HG03565 (cell line): ENCODE results near the gene ATP11A.
"Not testable (repeated sequence)": the region's sequence is repeated elsewhere in the genome, so short reads cannot be mapped to it uniquely, and the experiment has no call there.

ENCODE experiments used
- ATAC-seq: cut with Tn5 transposase; IDR thresholded peaks from one replicate; pipeline ENCODE4 v1.9.1; 2021; ENCODE audit warnings: mild to moderate bottlenecking, moderate library complexity; ENCODE audit not compliant: unreplicated experiment

Gene ATP11A

DNA sequence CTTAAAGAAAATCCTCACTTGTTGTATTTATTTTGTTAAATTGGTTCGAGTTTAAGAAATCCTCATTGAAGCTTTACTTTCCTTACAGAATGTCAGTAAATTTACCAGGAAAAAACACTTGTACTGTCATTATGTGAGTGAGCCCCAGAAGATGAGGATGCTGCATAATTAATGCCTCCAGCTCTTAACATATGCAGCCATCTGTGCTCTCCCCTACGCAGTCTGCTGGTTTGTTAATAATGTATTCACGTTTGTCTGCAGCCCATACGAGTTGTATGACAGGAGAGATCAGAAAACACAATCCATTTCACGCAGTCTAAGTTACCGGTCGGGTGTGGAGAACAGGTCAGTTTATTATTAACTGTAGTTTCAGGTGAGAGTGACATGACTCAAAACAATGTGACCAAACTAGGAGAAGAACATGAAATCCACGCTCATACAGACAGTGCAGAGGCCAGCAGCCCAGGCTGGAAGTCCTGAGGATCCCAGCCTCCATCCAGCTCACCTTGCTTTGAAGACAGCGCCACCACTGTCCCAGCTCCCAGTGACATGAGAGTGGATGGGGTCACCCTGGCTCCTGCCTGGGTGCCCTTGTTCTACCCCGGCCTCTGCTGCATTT, 19.8 kb upstream of the ATP11A start:
- ATAC-seq = no peak

DNA sequence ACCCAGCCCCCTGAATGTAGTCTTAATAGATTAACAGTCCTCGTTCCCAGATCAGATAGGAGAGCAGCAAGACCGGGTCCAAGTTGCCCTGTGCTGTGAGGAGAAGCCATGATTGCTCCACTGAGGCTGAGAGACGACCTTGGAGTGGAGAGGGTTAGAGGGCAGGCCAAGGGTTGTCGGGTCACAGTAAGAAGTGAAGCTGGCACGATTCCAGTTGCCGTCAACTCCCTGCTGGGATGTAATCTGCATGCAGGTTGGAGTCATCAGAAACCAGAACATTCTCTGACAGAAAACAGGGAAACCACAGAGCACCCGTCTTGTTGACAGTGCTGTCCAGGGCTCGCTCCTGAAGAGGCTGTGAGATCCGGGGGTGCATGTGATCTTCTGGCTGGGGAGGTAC, 19.0 kb upstream of the ATP11A start:
- ATAC-seq = no peak

DNA sequence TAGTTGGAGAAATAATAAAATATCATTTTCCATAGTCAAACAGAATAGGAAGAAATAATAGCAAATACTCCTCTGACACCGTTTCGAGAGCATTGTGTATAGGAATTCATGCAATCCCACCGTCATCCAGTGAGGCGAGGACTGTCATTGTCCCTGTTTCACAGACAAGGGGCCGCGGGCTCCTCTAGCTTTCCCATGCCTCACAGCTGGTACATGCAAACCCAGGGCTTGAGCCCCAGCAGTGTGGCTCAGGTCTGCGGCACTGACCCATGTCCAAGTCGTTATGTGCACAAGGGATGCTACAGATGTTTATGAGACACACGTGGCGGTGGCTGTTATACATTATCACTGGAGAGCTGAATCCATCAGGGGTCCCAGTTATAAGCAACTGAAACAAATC, 18.5 kb upstream of the ATP11A start:
- ATAC-seq = no peak

DNA sequence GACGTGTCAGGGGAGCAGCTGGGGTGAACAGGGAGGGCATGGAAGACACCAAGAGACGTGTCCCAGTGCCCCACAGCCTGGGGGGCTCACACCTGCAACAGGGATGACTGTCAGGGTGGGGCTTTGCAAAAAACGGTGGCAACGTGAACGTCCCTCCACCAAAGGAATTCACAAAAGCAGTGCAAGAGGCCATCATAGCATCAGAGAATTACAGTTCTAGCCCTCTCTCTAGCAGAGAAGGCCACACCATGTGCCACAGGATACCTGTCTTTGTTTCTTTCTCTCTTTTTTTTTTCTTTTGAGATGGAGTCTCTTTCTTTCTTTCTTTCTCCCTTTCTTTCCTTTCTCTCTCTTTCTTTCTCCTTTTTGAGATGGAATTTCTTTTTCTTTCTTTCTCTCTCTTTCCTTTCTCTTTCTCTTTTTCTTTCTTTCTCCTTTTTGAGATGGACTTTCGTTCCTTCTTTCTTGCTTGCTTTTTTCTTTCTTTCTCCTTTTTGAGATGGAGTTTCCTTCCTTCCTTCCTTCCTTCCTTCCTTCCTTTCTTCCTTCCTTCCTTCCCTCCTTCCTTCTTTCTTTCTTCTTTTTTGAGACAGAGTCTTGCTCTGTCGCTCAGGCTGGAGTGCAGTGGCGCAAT, 17.1 kb upstream of the ATP11A start:
- ATAC-seq = no peak

DNA sequence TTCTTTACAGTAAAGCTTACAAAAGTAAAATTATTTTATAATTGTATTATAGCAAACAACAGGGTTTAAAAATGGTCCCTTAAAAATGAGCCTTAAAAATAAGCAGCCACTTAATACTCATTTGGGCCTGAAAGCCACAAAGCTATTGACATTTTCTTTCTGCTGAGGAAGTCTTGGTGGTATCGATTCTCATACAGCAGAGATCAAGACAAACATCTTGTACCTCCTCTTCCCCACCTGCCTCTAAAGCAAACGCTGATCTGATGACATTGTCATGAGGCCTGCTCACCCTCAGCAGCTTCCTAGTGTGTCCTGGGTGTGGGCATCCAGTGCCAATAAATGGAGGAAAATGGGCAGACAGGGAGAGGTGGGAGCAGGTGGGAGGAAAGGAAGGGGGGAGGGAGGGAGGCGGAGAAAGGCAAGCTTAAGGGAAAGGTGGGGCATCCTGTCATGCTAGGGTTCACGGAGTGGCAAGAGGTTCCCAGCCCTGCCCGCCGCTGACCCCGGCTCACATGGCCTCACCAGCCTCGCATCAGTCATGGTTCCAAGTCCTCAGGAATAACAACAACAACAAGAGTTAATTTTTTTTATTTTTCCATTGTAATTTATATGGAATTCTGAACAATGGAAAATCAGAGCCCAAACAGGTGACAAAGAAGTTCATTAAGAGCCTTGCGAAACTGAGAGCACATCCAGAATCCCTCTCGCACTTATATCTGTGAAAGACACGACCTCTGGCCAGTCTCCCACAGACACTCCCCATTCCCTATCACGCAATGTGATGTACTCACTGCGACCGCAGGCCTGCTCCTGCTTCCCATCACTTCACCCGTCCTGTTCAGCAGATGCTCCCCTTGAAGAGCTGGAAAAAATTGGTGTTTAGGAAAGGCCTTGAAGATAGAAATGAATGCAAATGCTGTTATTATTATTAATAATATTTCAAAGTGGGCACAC, 15.1 kb upstream of the ATP11A start:
- ATAC-seq = no peak

DNA sequence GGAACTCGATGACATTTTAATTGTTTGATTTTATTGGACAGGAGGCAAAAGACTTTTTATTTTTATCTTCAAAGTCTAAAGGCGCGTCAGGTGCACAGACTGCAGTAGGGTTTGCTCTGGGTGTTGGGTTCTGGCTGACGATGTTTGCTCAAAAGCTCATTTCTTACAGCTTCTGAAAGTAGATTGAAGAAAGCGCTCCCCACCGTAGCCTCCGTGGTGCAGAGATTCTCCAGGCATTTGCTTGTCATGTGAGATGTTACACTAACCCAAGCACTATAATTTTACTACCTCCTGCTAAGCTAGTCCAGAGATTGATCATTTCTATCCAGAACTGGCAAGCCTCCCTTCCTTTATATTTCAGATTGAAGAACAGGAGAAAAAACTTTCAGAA, 14.5 kb upstream of the ATP11A start:
- no peak for ATAC-seq

DNA sequence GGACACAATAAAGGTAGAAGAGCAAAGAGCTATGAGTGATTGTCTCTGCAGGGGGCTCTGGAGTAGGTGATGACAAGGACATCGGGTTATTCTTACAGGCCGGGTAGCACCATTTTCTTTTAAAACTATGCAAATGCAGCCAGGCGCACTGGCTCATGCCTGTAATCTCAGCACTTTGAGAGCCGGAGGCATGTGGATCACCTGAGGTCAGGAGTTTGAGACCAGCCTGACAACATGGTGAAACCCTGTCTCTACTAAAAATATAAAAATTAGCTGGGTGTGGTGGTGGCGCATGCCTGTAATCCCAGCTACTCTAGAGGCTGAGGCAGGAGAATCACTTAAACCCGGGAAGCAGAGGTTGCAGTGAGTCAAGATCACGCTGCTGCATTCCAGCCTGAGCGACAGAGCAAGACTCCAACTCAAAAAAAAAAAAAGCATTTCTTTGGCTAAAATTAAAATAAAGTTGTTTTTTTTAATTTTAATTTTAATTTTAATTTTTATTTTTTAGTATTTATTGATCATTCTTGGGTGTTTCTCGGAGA, 12.3 kb upstream of the ATP11A start:
- ATAC-seq = not testable (repeated sequence)

DNA sequence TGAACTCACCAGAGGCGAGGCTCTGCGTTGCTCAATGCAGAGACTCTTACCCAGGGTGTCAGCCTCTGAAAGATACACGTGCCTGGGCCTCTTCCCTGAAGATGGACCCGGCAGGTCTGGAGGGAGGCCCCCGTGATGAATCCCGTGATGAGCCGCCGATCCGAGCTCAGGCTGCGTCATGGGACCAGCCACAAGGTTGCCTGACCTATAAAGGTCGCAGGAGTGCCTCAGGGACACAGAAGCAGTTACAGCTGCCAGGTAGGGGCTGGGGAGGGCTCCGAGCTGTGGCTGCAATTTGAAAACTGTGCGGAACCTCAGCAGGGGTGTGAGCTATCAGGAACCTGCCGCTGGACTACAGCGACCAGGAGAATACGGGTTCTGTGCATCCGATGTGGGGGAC, 10.5 kb upstream of the ATP11A start:
- ATAC-seq = no peak

DNA sequence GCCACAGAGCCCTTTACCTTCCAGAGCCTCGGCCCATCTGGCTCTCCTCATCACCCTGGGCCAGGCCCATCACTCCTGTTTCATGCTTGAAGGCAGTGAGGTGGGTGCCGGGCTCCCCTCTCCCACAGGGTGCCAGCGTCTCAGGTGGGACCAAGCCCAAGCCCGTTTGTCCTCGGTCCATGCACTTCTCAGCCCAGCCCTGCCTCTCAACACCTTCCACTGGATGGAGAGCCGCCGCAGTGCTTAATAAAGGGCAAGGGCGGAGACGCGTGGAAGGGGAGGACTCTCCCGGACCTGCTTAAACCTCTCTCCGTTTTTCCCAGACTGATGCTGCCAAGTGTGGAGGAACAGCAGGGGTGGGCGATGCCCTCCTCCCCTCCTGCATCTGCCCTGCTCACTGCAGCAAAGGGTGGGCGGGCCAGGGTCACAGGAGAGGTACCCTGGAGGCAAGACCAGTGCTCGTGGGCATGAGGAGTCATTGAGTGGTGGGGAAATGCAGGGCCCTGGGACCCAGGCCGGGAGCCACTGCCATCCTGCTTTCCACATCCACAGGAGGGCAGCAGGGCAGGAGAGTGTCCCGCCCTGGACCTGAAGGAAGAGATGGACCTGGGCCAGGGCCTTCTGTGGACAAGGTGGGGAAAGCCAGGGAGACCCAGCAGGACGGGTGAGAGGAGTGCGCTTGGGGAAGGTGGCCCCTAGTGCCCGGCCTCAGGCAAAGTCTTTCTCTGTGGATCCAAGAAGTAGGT, 9.7 kb upstream of the ATP11A start:
- ATAC-seq = no peak

DNA sequence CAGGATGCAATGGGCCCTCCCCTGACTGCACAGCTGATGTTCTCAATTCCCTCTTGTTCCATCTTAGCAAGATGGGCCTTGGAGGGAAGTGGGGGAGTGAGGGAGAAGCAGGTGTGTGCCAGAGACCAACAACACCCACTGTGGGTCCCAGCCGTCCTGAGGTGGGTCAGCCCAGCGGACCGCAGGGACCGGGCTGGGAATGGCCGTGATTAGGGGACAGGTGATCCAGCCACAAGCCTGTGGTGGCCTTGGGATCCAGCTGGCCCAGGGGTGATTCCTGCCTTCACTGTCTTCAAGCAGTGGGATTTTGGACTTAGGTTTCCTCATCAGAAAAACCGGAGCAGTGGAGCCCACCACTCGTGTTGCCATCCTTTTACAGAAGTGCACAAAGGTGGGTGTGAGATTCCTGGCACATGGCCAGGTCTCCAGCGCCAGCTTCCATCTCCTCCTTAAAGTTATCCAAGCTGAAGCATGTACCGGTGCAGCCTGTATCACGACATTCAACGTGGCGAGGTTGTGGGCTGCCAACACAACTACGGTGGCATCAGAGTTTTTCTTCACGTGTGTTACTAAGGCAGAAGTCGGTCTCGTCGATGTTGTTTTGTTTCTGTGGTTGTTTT, 9.0 kb upstream of the ATP11A start:
- no peak for ATAC-seq

DNA sequence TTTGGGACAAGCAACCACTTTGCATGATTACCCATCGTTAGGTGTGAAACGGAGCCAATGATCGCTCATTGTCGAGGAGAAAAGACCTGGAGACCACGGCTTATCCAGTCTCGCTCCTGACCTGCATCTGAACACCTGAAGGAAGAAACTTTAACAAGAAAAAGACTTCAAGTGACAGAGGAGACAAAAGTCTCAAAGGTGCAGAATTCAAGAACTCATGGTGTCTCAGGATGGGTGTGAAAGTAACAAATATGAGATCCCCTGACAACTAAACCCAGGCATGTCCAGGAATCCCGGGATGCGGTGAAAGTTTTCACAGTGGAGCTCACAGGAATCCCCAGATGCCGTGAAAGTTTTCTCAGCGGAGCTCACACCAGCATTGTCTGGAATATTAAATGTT, 6.3 kb upstream of the ATP11A start:
- ATAC-seq = no peak

DNA sequence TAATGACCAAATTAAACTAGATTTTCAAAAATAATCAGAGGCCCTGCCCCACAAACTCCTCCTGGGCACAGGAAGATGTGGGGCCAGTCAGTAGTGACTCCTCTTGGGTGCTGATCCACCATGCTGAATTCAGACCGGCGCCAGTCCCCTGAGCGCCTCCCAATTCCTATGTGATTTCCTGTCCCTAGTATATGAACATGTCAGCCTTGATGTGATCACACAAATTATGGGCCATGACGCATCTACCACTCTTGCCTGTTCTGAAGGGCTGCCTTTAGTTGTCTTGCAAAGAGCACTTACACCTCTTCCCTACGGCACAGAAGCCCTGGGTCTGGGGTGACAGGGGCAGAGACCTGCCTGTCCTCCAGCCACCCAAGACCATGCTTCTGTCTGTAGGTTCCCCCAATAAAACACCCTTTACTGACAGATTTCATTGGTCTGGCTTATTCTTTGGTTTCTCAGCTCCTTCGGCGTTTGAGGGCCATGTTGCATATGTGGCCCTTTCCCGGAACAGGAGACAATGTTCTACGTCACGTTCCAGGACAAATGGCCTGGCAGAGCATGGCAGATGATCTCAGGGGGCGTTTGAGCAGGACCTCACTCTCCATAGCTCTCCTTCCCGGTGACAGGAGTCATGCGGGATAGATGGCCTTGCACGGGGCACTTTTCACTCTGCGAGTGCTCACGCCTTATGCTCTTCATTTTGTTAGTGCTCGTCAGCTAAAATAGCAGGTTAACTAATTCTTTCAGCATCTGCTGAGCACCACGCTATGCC, 5.6 kb upstream of the ATP11A start:
- no peak for ATAC-seq

DNA sequence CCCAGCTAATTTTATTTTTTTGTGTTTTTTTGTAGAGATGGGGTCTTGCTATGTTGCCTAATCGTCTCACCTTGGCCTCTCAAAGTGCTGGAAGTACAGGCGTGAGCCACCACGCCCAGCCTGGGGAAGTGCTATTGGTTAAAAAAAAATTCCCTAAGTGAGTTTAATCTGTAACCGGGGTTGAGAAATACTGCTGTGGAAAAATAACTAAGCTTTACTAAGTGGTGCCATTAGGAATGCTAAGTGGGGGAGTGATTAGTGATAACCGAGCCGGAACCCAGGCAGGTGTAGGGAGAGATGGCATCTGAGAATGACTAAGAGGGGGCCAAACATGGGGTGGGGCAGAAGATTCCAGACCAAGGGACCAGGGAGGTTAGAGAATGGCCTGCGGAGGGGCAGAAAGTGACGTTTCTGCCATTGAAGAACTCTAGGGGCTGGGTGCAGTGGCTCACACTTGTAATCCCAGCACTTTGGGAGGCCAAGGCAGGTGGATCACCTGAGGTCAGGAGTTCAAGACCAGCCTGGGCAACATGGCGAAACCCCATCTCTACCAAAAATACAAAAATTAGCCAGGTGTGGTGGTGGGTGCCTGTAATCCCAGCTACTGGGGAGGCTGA, 4.5 kb upstream of the ATP11A start:
- ATAC-seq = not testable (repeated sequence)

DNA sequence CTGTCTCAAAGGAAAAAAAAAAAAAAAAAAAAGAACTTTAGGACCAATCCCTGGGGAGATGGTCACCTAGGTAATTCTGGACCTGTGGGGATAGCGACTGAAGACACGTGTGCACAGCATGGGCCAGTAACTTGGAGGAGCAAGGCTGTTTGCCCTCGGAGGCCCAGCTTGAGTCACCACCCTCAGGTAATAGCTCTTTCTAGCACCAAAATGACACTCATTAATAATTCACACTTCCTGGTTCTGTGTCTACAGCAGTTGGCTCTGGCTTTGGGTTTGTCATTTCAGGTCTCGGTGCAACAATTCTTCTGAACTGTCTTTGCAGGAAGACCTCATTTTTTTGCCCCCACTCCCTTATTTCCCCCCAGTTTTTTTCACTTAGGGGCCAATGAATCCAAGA, 3.9 kb upstream of the ATP11A start:
- ATAC-seq = no peak

DNA sequence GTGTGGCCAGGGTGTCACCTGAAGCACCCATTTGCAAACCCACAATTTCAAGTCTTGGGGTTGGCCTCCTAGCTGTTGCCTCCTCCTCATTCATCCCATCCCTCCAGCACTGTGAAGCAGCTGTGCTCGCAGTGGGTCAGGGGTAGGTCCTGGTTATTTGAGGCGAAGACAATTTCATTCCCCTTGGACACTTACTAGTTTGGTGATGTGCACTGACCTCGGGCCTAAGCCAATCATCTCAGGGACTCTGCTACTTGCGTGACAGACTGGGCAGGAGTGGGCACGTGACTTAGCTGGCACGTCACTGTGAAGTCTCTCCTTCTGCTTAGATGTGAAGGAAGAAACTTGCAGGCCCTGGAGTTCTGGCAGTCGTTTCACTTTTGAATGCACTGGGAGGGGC, 3.5 kb upstream of the ATP11A start:
- no peak for ATAC-seq

DNA sequence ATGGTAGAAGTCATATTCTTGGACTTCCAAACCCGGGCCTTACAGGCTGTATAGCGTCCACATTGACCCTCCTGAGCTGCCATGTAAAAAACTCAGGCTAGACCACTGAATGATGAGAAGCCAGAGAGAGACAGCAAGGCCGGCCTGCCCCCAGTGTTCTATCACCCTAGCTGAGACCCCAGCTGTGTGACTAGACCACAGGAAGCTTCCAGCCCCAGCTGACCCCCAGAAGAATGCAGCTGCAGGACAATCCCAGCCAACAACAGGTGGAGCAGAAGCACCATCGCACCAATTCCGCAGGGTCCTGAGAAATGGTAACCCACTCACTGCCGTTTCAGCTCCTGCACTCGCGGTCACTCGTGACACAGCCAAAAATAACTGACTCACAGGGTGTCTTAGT, 2.9 kb upstream of the ATP11A start:
- no peak for ATAC-seq

DNA sequence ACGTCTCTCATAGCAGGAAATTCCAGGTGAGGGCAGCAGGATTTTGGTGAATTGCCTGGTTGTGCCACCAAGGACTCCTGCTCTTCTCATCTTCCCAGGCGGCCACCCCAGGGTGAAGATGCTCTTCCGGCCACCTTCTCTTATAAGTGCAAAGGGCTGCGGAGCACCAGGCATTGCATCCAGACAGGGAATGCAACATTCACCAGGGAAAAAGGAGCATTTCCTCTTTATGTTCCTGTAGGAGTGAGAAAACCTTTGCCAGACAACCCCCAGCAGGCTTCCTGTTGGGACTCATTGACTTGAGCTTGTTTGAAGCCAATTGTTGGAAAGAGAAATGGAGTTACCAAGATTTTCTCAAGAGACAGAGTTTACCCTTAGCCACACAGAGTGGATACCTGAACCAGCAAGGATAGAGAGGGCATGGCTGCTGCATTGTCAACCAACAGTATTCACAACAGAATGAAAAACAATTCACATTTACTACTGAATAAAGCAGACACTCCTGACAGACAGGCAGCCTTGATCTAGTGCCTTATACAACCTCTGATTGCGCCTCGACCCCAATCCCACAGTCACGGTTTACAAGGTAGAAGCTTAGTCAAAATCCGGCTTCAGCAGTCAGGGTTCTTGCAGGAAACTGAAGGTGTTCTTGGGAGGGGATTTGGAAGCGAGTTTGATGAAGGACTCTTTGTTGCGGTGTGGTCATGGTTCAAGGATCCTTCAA, 1.8 kb upstream of the ATP11A start:
- no peak for ATAC-seq

DNA sequence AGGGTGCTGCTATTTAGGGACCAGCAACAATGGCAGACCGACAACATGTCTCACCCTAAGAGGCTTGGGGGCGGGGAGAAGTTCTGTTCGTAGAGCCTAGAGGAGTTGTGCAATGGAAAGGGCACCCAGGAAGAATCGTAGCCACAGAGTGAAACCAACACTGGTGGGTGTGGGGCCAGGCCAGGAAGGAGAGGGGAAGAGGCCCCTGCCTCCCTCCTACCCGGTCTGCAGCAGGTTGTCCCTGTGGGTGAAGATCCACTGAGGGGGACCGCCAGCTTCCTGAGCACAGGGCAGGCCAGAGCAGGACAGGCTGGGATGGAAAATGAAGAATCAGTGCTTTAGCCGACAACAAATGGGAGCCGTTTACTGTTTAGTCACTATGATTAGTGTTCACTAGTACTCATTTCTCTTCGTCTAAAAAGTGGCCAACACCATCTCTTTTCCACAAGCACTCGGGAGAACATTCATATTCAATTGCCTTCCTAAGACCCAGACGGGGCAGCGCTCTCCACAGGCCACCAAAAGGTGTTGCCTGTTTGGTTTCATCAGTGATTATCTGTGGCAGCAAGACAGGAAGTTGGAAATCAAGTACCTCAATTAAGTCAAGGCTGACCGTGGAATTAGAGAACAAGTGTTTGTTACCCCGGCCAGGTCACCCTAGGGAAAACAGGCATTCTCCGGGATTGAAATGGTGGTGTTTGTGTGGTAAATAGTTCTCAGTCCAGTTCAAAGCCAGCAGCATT, 1.1 kb upstream of the ATP11A start:
- no peak for ATAC-seq
